HEK293T (cell line): ENCODE data around the gene BLTP1.
"Not testable (repeated sequence)": the region's sequence is repeated elsewhere in the genome, so short reads cannot be mapped to it uniquely, and the experiment has no call there.

Source experiments
- CTCF ChIA-PET: fragments of 350-600 bp; formaldehyde crosslinking; extraction: SDS; loops from one replicate; lab custom pipeline; 2021; ENCODE audit warnings: antibody characterized with exemption, inconsistent platforms; lab: Yijun Ruan, JAX
- POLR2A ChIA-PET: fragments of 350-600 bp; formaldehyde crosslinking; extraction: SDS; loops from one replicate; lab custom pipeline; 2020; ENCODE audit warnings: antibody characterized with exemption, inconsistent platforms; lab: Yijun Ruan, JAX
- DNase-seq: peaks from one replicate; pipeline ENCODE4 v3.0.0; 2012; ENCODE audit warnings: mixed read lengths; ENCODE audit errors: extremely low spot score
- ARNT ChIP-seq: fragments of 450-650 bp; IDR thresholded peaks from 2 replicates; pipeline ENCODE4 v1.6.1; 2017; ENCODE audit warnings: mild to moderate bottlenecking
- BHLHE40 ChIP-seq: fragments of 450-650 bp; IDR thresholded peaks from 2 replicates; pipeline ENCODE4 v1.6.1; 2016; ENCODE audit warnings: mild to moderate bottlenecking, moderate library complexity, borderline replicate concordance
- CTBP1 ChIP-seq: fragments of 450-650 bp; IDR thresholded peaks from 2 replicates; pipeline ENCODE4 v1.6.1; 2016; ENCODE audit warnings: borderline replicate concordance
- ELF4 ChIP-seq: fragments of 450-650 bp; IDR thresholded peaks from 2 replicates; pipeline ENCODE4 v1.6.1; 2017; ENCODE audit warnings: antibody characterized with exemption
- FOXA1 ChIP-seq: fragments of 450-650 bp; IDR thresholded peaks from 2 replicates; pipeline ENCODE4 v1.6.1; 2016; ENCODE audit warnings: mild to moderate bottlenecking
- FOXK2 ChIP-seq: fragments of 450-650 bp; IDR thresholded peaks from 2 replicates; pipeline ENCODE4 v1.6.1; 2016; ENCODE audit warnings: mild to moderate bottlenecking
- FOXM1 ChIP-seq: fragments of 450-650 bp; IDR thresholded peaks from 2 replicates; pipeline ENCODE4 v1.6.1; 2017; ENCODE audit warnings: mild to moderate bottlenecking, borderline replicate concordance
- HDGF ChIP-seq: fragments of 450-650 bp; IDR thresholded peaks from 2 replicates; pipeline ENCODE4 v1.6.1; 2017; ENCODE audit warnings: antibody characterized with exemption, borderline replicate concordance
- L3MBTL2 ChIP-seq: fragments of 450-650 bp; conservative IDR thresholded peaks from 2 replicates; pipeline ENCODE4 v1.6.1; 2016; ENCODE audit warnings: mild to moderate bottlenecking
- LEF1 ChIP-seq: fragments of 450-650 bp; IDR thresholded peaks from 2 replicates; pipeline ENCODE4 v1.6.1; 2017; ENCODE audit warnings: mild to moderate bottlenecking, borderline replicate concordance
- NFRKB ChIP-seq: fragments of 450-650 bp; IDR thresholded peaks from 2 replicates; pipeline ENCODE4 v1.6.1; 2016; ENCODE audit warnings: mild to moderate bottlenecking, moderate library complexity
- PKNOX1 ChIP-seq: fragments of 450-650 bp; IDR thresholded peaks from 2 replicates; pipeline ENCODE4 v1.6.1; 2016
- SP1 ChIP-seq: fragments of 450-650 bp; IDR thresholded peaks from 2 replicates; pipeline ENCODE4 v1.6.1; 2017
- SUZ12 ChIP-seq: fragments of 450-650 bp; IDR thresholded peaks from 2 replicates; pipeline ENCODE4 v1.6.1; 2016; ENCODE audit warnings: mild to moderate bottlenecking
- TARDBP ChIP-seq: fragments of 450-650 bp; IDR thresholded peaks from 2 replicates; pipeline ENCODE4 v1.6.1; 2016
- ZNF384 ChIP-seq: fragments of 450-650 bp; IDR thresholded peaks from 2 replicates; pipeline ENCODE4 v1.6.1; 2016

The BLTP1 gene, protein sequence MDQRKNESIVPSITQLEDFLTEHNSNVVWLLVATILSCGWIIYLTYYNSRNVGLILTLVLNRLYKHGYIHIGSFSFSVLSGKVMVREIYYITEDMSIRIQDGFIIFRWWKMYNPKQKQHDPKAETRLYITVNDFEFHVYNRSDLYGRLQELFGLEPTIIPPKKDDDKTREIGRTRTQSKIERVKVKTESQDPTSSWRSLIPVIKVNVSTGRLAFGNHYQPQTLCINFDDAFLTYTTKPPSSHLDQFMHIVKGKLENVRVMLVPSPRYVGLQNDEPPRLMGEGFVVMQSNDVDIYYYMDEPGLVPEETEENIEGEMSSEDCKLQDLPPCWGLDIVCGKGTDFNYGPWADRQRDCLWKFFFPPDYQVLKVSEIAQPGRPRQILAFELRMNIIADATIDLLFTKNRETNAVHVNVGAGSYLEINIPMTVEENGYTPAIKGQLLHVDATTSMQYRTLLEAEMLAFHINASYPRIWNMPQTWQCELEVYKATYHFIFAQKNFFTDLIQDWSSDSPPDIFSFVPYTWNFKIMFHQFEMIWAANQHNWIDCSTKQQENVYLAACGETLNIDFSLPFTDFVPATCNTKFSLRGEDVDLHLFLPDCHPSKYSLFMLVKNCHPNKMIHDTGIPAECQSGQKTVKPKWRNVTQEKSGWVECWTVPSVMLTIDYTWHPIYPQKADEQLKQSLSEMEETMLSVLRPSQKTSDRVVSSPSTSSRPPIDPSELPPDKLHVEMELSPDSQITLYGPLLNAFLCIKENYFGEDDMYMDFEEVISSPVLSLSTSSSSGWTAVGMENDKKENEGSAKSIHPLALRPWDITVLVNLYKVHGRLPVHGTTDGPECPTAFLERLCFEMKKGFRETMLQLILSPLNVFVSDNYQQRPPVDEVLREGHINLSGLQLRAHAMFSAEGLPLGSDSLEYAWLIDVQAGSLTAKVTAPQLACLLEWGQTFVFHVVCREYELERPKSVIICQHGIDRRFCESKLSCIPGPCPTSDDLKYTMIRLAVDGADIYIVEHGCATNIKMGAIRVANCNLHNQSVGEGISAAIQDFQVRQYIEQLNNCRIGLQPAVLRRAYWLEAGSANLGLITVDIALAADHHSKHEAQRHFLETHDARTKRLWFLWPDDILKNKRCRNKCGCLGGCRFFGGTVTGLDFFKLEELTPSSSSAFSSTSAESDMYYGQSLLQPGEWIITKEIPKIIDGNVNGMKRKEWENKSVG (N-terminal part only)

DNA sequence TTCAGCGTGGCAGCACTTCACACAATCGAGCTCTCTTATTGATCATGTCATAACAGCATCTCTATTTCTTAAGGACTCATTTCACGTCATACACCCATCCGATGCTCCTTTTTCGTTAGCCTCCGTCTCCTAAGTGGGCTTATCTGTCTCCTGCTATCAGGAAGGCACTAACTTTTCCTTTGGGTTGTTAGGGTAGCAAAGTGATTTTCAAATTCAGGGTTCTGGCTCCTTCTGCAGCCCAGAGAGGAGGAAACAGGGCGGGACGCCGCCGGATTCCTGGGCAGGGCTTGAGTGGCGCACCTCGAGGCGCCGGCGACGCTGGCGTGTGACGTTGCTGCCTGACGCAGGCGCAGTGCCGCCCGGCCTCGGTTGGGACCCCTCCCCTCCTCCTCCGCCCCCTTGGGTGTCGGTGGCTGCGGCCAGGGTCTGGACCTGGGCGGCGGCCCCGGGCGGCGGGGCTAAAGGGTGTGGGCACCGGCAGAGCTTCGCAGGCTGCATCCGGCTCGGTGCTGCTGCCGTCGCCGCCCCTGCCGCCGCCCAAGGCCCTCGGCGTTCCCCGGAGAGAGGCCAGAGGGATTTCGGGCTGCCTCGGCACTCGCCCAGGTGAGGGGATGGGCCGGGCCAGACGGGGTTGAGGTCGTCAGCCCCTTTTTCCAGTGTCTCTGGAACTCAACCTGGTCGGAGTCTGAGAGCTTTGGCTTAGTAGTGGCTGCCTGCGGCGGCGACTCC, at the start of gene BLTP1:
Gene BLTP1, plus strand, starts transcription at position 350 of the 729 bp plus-strand sequence. CDS start 18,317 bp downstream, outside the sequence.
- CTCF ChIA-PET, result no interaction called here
- POLR2A ChIA-PET, result interaction anchor here (0.6 to 0.9 kb wide), 4 partner anchors 9 to 163 kb away, joined by 3 read pairs; no protein-coding TSS in a partner anchor
- peak; percentile 92 for DNase-seq
- no peak for TF ChIP-seq HDGF
- TF ChIP-seq L3MBTL2, result peak; percentile 75
- TF ChIP-seq FOXM1, result no peak
- no peak for TF ChIP-seq FOXA1
- peak; percentile 62 for TF ChIP-seq PKNOX1

- ChIA-PET POLR2A (no interaction called here), CTCF (no interaction called here)
- DNase-seq, result no peak
- no peak for TF ChIP-seq FOXM1
- no peak for TF ChIP-seq SUZ12
- no peak for TF ChIP-seq SP1
- TF ChIP-seq CTBP1, result no peak
- TF ChIP-seq HDGF, result no peak
- TF ChIP-seq LEF1, result no peak
- TF ChIP-seq TARDBP, result no peak
Observed at GRCh38 chr4:122104184-122104583, 47.9 kb upstream of the BLTP1 start.

GRCh38 chr4:122107680-122108079, 44.5 kb upstream of the BLTP1 start:
- no peak for DNase-seq
- no peak for TF ChIP-seq BHLHE40
- no peak for TF ChIP-seq SUZ12
- no peak for TF ChIP-seq NFRKB
- TF ChIP-seq FOXK2, result no peak
- no peak for TF ChIP-seq SP1
- TF ChIP-seq HDGF, result no peak
- no peak for TF ChIP-seq TARDBP
- TF ChIP-seq FOXA1, result no peak
- CTCF ChIA-PET, result no interaction called here
- POLR2A ChIA-PET, result no interaction called here

DNA sequence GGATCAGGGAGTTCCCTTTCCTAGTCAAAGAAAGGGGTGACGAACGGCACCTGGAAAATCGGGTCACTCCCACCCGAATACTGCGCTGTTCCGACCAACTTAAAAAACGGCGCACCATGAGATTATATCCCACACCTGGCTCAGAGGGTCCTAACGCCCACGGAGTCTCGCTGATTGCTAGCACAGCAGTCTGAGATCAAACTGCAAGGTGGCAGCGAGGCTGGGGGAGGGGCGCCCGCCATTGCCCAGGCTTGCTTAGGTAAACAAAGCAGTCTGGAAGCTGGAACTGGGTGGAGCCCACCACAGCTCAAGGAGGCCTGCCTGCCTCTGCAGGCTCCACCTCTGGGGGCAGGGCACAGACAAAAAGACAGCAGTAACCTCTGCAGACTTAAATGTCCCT, 41.8 kb upstream of the BLTP1 start:
- POLR2A ChIA-PET, result interaction anchor here (1.3 kb wide), 1 partner anchor 41 kb away, joined by 3 read pairs; no protein-coding TSS in a partner anchor
- DNase-seq, CTCF ChIA-PET: not testable (repeated sequence)

DNA sequence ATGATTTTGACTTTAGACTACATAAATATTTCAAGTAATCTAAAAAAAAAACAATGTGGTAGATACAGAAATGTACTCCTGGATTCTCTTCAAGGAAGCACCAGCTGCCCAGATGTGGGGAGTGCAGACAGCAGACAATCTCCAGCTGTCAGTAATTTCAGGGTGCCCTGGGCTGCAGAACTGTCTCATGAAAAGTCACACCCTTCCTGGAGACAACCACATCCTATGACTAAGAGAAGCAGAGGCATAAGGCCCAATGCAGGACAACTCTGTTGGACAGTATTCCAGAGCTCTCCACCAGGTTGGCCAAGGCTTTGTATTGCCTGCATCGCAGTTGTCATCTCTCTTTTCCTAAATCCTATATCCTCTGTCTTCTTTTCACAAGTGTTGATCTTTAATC, 34.4 kb upstream of the BLTP1 start:
- no peak for DNase-seq
- no peak for TF ChIP-seq FOXA1
- TF ChIP-seq TARDBP, result no peak
- TF ChIP-seq L3MBTL2, result no peak
- no peak for TF ChIP-seq ELF4
- no peak for TF ChIP-seq SP1
- no peak for TF ChIP-seq ARNT
- TF ChIP-seq ZNF384, result no peak
- TF ChIP-seq NFRKB, result no peak
- TF ChIP-seq HDGF, result no peak
- TF ChIP-seq SUZ12, result no peak
- POLR2A ChIA-PET, result no interaction called here
- CTCF ChIA-PET, result no interaction called here

DNA sequence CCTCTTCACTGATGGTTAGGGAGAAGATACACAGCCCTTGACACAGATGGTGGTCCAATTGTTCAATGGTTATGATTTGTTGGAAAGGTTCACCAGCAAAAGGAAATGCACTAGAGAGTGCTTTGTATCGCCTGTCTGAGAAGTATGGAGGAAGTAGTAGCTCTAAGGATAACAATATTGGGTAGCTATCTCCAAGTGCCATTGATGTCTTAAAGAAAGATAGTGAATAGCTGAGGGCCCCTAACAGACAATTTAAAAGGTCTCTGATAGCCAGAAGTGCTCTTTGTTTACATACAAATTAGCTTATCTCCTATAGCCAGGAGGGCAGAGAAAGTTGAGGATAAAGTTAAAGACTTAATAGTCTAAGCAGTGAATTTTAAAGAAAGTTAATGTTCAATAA, 33.9 kb upstream of the BLTP1 start:
- CTCF ChIA-PET, result no interaction called here
- POLR2A ChIA-PET, result no interaction called here

GRCh38 chr4:122119739-122120138, 32.4 kb upstream of the BLTP1 start:
- TF ChIP-seq FOXM1, result no peak
- DNase-seq, result no peak
- ChIA-PET CTCF (no interaction called here), POLR2A (no interaction called here)

More for the DNA sequence above, 33.9 kb upstream of the BLTP1 start:
- no peak for DNase-seq
- TF ChIP-seq BHLHE40 (no peak), FOXM1 (no peak), NFRKB (no peak), FOXK2 (no peak), ZNF384 (no peak), SP1 (no peak), L3MBTL2 (no peak), ARNT (no peak), FOXA1 (no peak), LEF1 (no peak)
